ENCODE results near the gene SMIM41. TPM values are rescaled to one million over a fixed set of nuclear protein-coding genes. Genes with fewer than 3 reads are reported as not detected.
A peak's percentile ranks its signal among the peaks of the same experiment; 100 is the strongest.

SMIM41 gene
- total RNA-seq, 4 donors from 2014 or later, result not detected

GRCh38 chr12:52146822-52147366 lies 67.4 kb downstream of the SMIM41 start:
- in situ Hi-C loops (cut with MboI; ENCODE audit: low sequenced_read_pairs in 4 of 4), result no loop called here
- peak; percentile 18 to 20 for ATAC-seq
- Histone ChIP-seq H3K9me3 (no peaks in the 10 kb centered on the region), H3K4me3 (peak overlapping the region in 1 of 4 donors; percentile 11), H3K36me3 (no peaks in the 10 kb centered on the region), H3K4me1 (peaks cover 17 to 26% of the 10 kb centered on the region in 2 donors), H3K27me3 (no peaks in the 10 kb centered on the region), H3K27ac (peak overlapping the region; percentile 60 to 90 (median 82))
- no peak for DNase-seq
- intact Hi-C loops (cut with DNase I; ENCODE audit: low total_unique reads), result loop anchor here (5.0 kb wide), 1 partner anchor 135 kb away; no protein-coding TSS in a partner anchor
- TF ChIP-seq POLR2A (IDR thresholded peaks at IDR 0.05) (no peak), CTCF (IDR thresholded peaks at IDR 0.05 in 4 of 5, conservative IDR thresholded peaks at IDR 0.05 in 1 of 5) (no peak)

GRCh38 chr12:52147367-52147963 lies 68.0 kb downstream of the SMIM41 start:
- peaks cover 20 to 26% of the 10 kb centered on the region in 2 donors for H3K4me1 ChIP-seq
- ATAC-seq (peak; percentile 72 to 73), DNase-seq (peak; percentile 91 to 97)
- peak; percentile 31 to 39 for TF ChIP-seq POLR2A (IDR thresholded peaks at IDR 0.05)
- TF ChIP-seq CTCF (IDR thresholded peaks at IDR 0.05 in 4 of 5, conservative IDR thresholded peaks at IDR 0.05 in 1 of 5), result no peak
- no peaks in the 10 kb centered on the region for H3K9me3 ChIP-seq
- intact Hi-C loops (cut with DNase I; ENCODE audit: low total_unique reads), result loop anchor here (5.0 kb wide), 1 partner anchor 135 kb away; no protein-coding TSS in a partner anchor
- no peaks in the 10 kb centered on the region for H3K36me3 ChIP-seq
- no peaks in the 10 kb centered on the region for H3K27me3 ChIP-seq
- H3K27ac ChIP-seq, result peak overlapping the region; percentile 60 to 90 (median 82)
- in situ Hi-C loops (cut with MboI; ENCODE audit: low sequenced_read_pairs in 4 of 4), result no loop called here
- no peak overlapping the region for H3K4me3 ChIP-seq

- intact Hi-C loops (cut with DNase I; ENCODE audit: low total_unique reads), result loop anchor here (5.0 kb wide), 1 partner anchor 134 kb away; no protein-coding TSS in a partner anchor
- H3K36me3 ChIP-seq, result no peaks in the 10 kb centered on the region
- TF ChIP-seq POLR2A (IDR thresholded peaks at IDR 0.05) (no peak), CTCF (IDR thresholded peaks at IDR 0.05 in 4 of 5, conservative IDR thresholded peaks at IDR 0.05 in 1 of 5) (no peak)
- ATAC-seq (peak in 1 of 2 donors; percentile 3), DNase-seq (no peak)
- no peaks in the 10 kb centered on the region for H3K27me3 ChIP-seq
- peaks cover 20 to 26% of the 10 kb centered on the region in 2 donors for H3K4me1 ChIP-seq
- peak overlapping the region; percentile 60 to 90 (median 82) for H3K27ac ChIP-seq
- H3K9me3 ChIP-seq, result no peaks in the 10 kb centered on the region
- no peak overlapping the region for H3K4me3 ChIP-seq
- in situ Hi-C loops (cut with MboI; ENCODE audit: low sequenced_read_pairs in 4 of 4), result no loop called here
Observed at GRCh38 chr12:52147964-52148463, 68.5 kb downstream of the SMIM41 start.

- in situ Hi-C loops (cut with MboI; ENCODE audit: low sequenced_read_pairs in 4 of 4), result no loop called here
- H3K4me1 ChIP-seq, result peaks cover 20 to 26% of the 10 kb centered on the region in 2 donors
- DNase-seq (peak in 1 of 2 donors; percentile 37), ATAC-seq (no peak)
- peak overlapping the region; percentile 60 to 90 (median 82) for H3K27ac ChIP-seq
- no peaks in the 10 kb centered on the region for H3K36me3 ChIP-seq
- TF ChIP-seq POLR2A (IDR thresholded peaks at IDR 0.05) (no peak), CTCF (IDR thresholded peaks at IDR 0.05 in 4 of 5, conservative IDR thresholded peaks at IDR 0.05 in 1 of 5) (no peak)
- no peaks in the 10 kb centered on the region for H3K9me3 ChIP-seq
- intact Hi-C loops (cut with DNase I; ENCODE audit: low total_unique reads), result loop anchor here (5.0 kb wide), 1 partner anchor 134 kb away; no protein-coding TSS in a partner anchor
- H3K27me3 ChIP-seq, result no peaks in the 10 kb centered on the region
- H3K4me3 ChIP-seq, result no peak overlapping the region
Observed at GRCh38 chr12:52148464-52149181, 69.1 kb downstream of the SMIM41 start.
